Lower leg skin (tissue), 3 donors: ENCODE results near the gene PTPN2.

Experiments used
- CTCF ChIP-seq, 3 donors: fragments of 450-650 bp; IDR thresholded peaks; one replicate each; pipeline ENCODE4 v1.5.1; 2016; ENCODE audit warnings: antibody characterized with exemption in 3 of 3, mild to moderate bottlenecking in 3 of 3, moderate library complexity in 2 of 3
- POLR2A ChIP-seq, 2 donors: fragments of 450-650 bp; IDR thresholded peaks; one replicate each; pipeline ENCODE4 v1.6.1; 2016 to 2017; ENCODE audit warnings: antibody characterized with exemption in 2 of 2, mild to moderate bottlenecking in 1 of 2, moderate library complexity in 1 of 2

DNA sequence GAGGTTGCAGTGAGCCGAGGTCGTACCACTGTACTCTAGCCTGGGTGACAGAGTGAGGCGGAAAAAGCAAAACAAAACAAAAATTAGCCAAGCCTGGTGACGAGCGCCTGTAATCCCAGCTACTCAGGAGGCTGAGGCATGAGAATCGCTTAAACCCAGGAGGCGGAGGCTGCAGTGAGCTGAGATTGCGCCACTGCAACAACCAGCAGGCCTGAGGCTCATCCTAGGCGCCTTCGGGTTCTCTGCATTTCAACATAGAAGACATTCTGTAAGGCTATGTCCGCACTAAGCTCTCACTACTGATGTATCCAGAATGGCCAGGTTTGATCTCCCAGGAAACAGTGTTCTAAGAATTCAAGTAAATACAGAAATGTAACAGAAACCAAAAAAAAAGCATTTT is 23.5 kb downstream of the PTPN2 start:
- TF ChIP-seq CTCF (IDR thresholded peaks at IDR 0.05) (no peak), POLR2A (IDR thresholded peaks at IDR 0.05) (no peak)
